Adrenal gland (tissue), 12 donors: ENCODE results near the gene ENG. TPM values are rescaled to one million over a fixed set of nuclear protein-coding genes. Genes with fewer than 3 reads are reported as not detected.

ENCODE experiments used
- DNase-seq, 7 donors: peaks; one replicate each; pipeline ENCODE4 v3.0.0-alpha.2; 2019 to 2020
- H3K27ac ChIP-seq, 5 donors: fragments of 200-600 bp; sonication (generic) in 4 of 5; 1 replicate in 3 of 5; 2 replicates in 2 of 5; pipeline versions ENCODE4 v1.5.1 to v1.8.0; 2016 to 2020; ENCODE audit warnings: mild to moderate bottlenecking in 1 of 5
- H3K27me3 ChIP-seq: fragments of 200-600 bp; 2 replicates; pipeline ENCODE4 v1.8.0; 2021
- H3K36me3 ChIP-seq, 2 donors: fragments of 200-600 bp; replicated peaks in 1 of 2; 1 replicate in 1 of 2; 2 replicates in 1 of 2; pipeline versions ENCODE4 v1.5.1 to v1.8.0; 2018 to 2022
- H3K4me1 ChIP-seq, 2 donors: fragments of 200-600 bp; replicated peaks in 1 of 2; 1 replicate in 1 of 2; 2 replicates in 1 of 2; pipeline versions ENCODE4 v1.5.1 to v1.8.0; 2018 to 2021
- H3K4me3 ChIP-seq, 4 donors: fragments of 200-600 bp; sonication (generic) in 3 of 4; one replicate each; pipeline ENCODE4 v1.5.1; 2016 to 2018
- H3K9me3 ChIP-seq, 3 donors: fragments of 200-600 bp; sonication (generic) in 1 of 3; replicated peaks in 1 of 3; 1 replicate in 2 of 3; 2 replicates in 1 of 3; pipeline versions ENCODE4 v1.5.1 to v1.8.0; 2016 to 2021
- CTCF ChIP-seq, 6 experiments: fragments of 450-650 bp in 4 of 6; fragments of 200-600 bp in 2 of 6; sonication (generic) in 1 of 6; IDR thresholded peaks; 1 replicate in 5 of 6; 2 replicates in 1 of 6; pipeline versions ENCODE4 v1.5.1 to v1.8.0; 2016 to 2021; ENCODE audit warnings: antibody characterized with exemption in 6 of 6, mild to moderate bottlenecking in 2 of 6, moderate library complexity in 1 of 6
- POLR2A ChIP-seq, 2 donors: fragments of 450-650 bp; IDR thresholded peaks; one replicate each; pipeline ENCODE4 v1.6.1; 2017; ENCODE audit warnings: antibody characterized with exemption in 2 of 2, mild to moderate bottlenecking in 2 of 2, moderate library complexity in 1 of 2
- WGBS, 4 donors: extraction: QIAGEN DNeasy Blood & Tissue Kit in 2 of 4; methylation state at CpG; one replicate each; pipeline versions ENCODE4 v1.1.5 to v1.1.7; 2013 to 2017; 5-methylcytosine and 5-hydroxymethylcytosine counted together
- intact Hi-C, 2 donors: fragments of 100-400 bp; cut with DNase I; formaldehyde crosslinking; loops; one replicate each; pipeline versions ENCODE4 v1.14.1 to v1.15.0; 2022 to 2023
- polyA plus RNA-seq, 3 donors: library from polyadenylated mRNA; stranded (reverse); fragments of 200-250 nt in 2 of 3; fragments of 350-450 nt in 1 of 3; fragmentation: Illumina TruSeq in 1 of 3; extraction: RNeasy Lipid Tissue Mini Kit (QIAGEN cat#74804) in 1 of 3; gene quantifications; one replicate each; pipeline ENCODE4 v1.2.3, GENCODE V29; 2013 to 2014
- total RNA-seq, 9 donors: library from RNA; depleted of rRNA in 4 of 9; stranded (reverse); fragments of >200 nt in 4 of 9; fragments of 120-200 nt in 1 of 9; fragmentation: NEBNext Ultra II Directional in 1 of 9; extraction: Animal tissue kit (Norgen Biotek cat#: 25700) in 1 of 9; gene quantifications; one replicate each; pipeline versions ENCODE4 v1.1.0 to v1.2.4, GENCODE V29; 2013 to 2023
- donor health status: healthy with polysubstance abuse.
- donor health status: Bipolar disorder and iron deficiency.
- donor health status: DM: yes; HTN: yes; CAD: no.
- donor health status: DM: no; HTN: no; CAD: no.
- donor health status: DM: no; HTN: no; CAD: no.
- donor health status: DM: yes; HTN: yes; CAD: no.

ENG gene
- total and polyA plus RNA-seq, 12 donors, result 4.3 to 214 (median 106) TPM

DNA sequence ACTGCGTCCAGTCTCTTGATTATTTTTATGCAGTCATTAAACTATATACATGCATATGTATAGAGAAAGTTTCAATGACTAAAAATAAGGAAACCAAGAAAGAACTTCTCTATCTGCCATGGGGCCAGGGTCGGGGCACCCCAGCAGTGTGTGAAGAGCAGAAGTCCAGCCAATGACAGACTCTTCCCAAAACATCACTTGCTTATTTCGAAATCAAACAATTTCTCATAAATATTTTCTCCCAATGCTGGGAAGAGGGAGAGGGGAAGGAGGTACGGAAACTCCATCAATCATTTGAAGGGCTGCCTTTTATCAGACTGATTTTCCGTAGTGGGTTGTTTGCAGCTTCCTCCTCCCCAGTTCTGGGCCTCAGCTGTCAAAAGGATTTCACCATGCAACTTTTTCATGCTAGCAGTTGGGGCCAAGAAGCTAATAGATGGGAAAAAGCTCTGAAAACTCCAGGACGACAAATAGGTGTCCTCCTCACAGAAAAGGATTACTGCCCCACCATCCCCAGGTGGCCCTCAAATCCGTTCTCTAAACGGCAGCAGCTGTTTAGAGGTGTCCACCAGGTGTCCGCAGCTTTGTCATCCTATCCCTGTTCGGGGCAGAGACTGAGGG lies 52.4 kb downstream of the ENG start:
- TF ChIP-seq POLR2A (IDR thresholded peaks at IDR 0.05) (peak in 1 of 2 donors; percentile 17), CTCF (IDR thresholded peaks at IDR 0.05) (peak in 1 of 6 experiments; percentile 29)
- H3K9me3 ChIP-seq, result no peaks in the 10 kb centered on the region
- 11 to 18% (median 14%) methylated on average over 6 to 10 of the region's 10 CpGs for WGBS, 4 donors
- peak overlapping the region; percentile 85 to 99 (median 94) for H3K27ac ChIP-seq
- H3K4me1 ChIP-seq, result peaks cover 24 to 37% of the 10 kb centered on the region in 2 donors
- peak overlapping the region in 1 of 4 donors; percentile 89 for H3K4me3 ChIP-seq
- intact Hi-C loops, result no loop called here
- no peaks in the 10 kb centered on the region for H3K27me3 ChIP-seq
- peaks cover 0 to 21% of the 10 kb centered on the region in 2 donors for H3K36me3 ChIP-seq
- peak in 5 of 7 donors; percentile 48 to 83 (median 75) for DNase-seq

- 52 to 58% (median 54%) methylated on average over 11 of the region's 11 CpGs for WGBS, 4 donors
- H3K36me3 ChIP-seq, result peaks cover 0 to 12% of the 10 kb centered on the region in 2 donors
- intact Hi-C loops, result no loop called here
- peak in 1 of 7 donors; percentile 14 for DNase-seq
- H3K4me3 ChIP-seq, result no peak overlapping the region
- peaks cover 21 to 53% of the 10 kb centered on the region in 2 donors for H3K4me1 ChIP-seq
- no peak for TF ChIP-seq POLR2A (IDR thresholded peaks at IDR 0.05)
- no peak for TF ChIP-seq CTCF (IDR thresholded peaks at IDR 0.05)
- no peaks in the 10 kb centered on the region for H3K9me3 ChIP-seq
- peak overlapping the region; percentile 48 to 81 (median 76) for H3K27ac ChIP-seq
- H3K27me3 ChIP-seq, result no peaks in the 10 kb centered on the region
These were observed 57.5 kb downstream of the ENG start for GRCh38 chr9:127796852-127797370.

DNA sequence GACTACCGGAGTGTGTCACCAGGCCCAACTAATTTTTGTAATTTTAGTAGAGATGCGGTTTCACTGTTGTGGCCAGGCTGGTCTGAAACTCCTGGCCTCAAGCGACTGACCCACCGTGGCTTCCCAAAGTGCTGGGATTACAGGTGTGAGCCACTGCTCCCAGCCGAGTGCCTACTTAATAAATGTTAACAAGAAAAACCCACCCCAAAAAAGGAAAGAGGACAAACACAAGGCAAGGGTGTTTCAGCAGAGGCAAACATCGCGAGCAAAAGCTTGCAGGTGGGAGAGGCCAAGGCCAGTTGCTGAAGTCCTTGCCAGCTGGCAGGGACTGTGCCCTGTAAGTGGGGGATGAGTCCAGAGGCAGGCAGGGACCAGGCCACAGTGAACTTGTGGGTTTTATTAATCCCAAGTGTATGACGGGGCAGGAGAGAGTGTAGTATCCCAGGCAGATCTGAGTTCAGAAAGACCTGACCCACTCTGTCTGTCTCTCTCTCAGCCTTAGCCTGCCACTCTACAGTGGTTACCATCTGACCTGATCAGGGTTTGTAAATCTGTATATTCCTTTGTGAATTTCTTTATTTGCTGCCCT lies 58.1 kb downstream of the ENG start:
- intact Hi-C loops, result no loop called here
- Histone ChIP-seq H3K36me3 (peaks cover 0 to 18% of the 10 kb centered on the region in 2 donors), H3K27ac (peak overlapping the region; percentile 48 to 81 (median 76)), H3K27me3 (no peaks in the 10 kb centered on the region), H3K9me3 (no peaks in the 10 kb centered on the region), H3K4me3 (no peak overlapping the region), H3K4me1 (peaks cover 16 to 47% of the 10 kb centered on the region in 2 donors)
- WGBS, 4 donors, result 29 to 52% (median 37%) methylated on average over 8 of the region's 8 CpGs
- DNase-seq, result peak; percentile 65 to 92 (median 89)
- TF ChIP-seq POLR2A (IDR thresholded peaks at IDR 0.05), result no peak
- TF ChIP-seq CTCF (IDR thresholded peaks at IDR 0.05), result no peak

DNA sequence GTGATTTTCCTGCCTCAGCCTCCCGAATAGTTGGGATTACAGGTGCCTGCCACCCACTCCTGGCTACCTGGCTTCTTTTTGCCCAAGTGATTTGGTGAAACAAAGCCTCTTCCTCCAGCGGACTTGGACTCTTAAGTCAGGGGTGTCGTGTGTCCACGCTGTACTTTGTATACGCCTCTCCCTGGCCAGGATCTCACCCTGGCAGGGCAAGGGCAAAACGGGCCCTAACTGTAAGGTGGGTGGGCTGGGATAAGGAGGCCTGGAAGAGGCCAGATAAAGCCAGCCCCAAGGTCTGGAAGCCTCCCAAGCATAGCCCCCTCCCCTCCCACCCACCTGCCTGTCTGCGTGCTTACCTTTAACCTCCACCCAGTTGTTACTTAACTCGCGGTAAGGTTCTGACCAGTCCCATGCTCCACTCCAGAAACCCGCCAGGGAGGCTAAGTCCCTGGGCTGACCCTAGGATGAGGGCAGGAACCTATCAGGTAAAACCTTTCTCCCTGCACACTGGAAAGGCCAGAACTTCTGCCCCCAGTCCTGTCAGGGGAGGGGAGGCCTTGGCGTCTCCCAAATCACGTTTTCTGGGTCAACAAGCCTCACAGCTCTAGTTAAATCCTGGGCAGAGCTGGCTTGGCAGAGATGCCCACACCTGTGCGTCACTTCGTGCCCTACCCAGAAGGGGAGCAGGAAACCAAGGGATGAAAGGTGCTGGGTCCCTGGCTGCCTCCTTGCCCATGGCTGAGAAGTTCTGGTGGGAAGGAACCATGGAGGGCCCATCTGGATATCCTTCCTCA lies 60.3 kb downstream of the ENG start:
- Histone ChIP-seq H3K36me3 (peaks cover 0 to 39% of the 10 kb centered on the region in 2 donors), H3K9me3 (no peaks in the 10 kb centered on the region), H3K27ac (peak overlapping the region in 3 of 5 donors; percentile 1 to 96 (median 79)), H3K27me3 (no peaks in the 10 kb centered on the region), H3K4me1 (peaks cover 29 to 64% of the 10 kb centered on the region in 2 donors), H3K4me3 (no peak overlapping the region)
- DNase-seq, result peak in 4 of 7 donors; percentile 33 to 73 (median 52)
- intact Hi-C loops, result no loop called here
- no peak for TF ChIP-seq CTCF (IDR thresholded peaks at IDR 0.05)
- no peak for TF ChIP-seq POLR2A (IDR thresholded peaks at IDR 0.05)
- 58 to 71% (median 62%) methylated on average over 6 to 14 of the region's 14 CpGs for WGBS, 4 donors
